Left ventricle myocardium superior (tissue), 1 donor: ENCODE results near the gene HOXD9. TPM values are rescaled to one million over a fixed set of nuclear protein-coding genes. Genes with fewer than 3 reads are reported as not detected.

Experiments
- ATAC-seq: fragments of 200-7000 bp; cut with Tn5 transposase; one replicate; pipeline ENCODE4 v1.9.1; 2020; ENCODE audit warnings: mild to moderate bottlenecking, moderate library complexity
- DNase-seq: peaks from one replicate; pipeline ENCODE4 v3.0.0-alpha.2; 2020
- intact Hi-C: fragments of 100-400 bp; cut with micrococcal nuclease; formaldehyde crosslinking; loops from one replicate; pipeline ENCODE4 v1.11.0; 2022
- long read RNA-seq: library from polyadenylated mRNA; unstranded; transcript quantifications from one replicate; pipeline ENCODE4 v2.0.0, GENCODE V29; 2021
- total RNA-seq: library from RNA; stranded (reverse); fragmentation: NEBNext Ultra II Directional; extraction: Animal tissue kit (Norgen Biotek cat#: 25700); gene quantifications from one replicate; pipeline ENCODE4 v1.2.1, GENCODE V29; 2021
- donor health status: DM: no; HTN: yes; CAD: no; lungs with severe emphysema.

Gene HOXD9
- not detected for total RNA-seq
- long read RNA-seq = 0 reads

GRCh38 chr2:176122683-176123410 lies at the start of gene HOXD9:
Gene HOXD9 (plus strand): TSS chr2:176122719. CDS start chr2:176122769, 50 bp downstream.
- ATAC-seq = peak; percentile 35
- no peak for DNase-seq
- intact Hi-C loops = no loop called here

GRCh38 chr2:176072951-176073904 lies 49.3 kb upstream of the HOXD9 start:
- intact Hi-C loops = no loop called here
- DNase-seq (no peak), ATAC-seq (no peak)

GRCh38 chr2:176074919-176075425 lies 47.5 kb upstream of the HOXD9 start:
- intact Hi-C loops = no loop called here
- no peak for DNase-seq
- no peak for ATAC-seq

- ATAC-seq (no peak), DNase-seq (no peak)
- intact Hi-C loops = no loop called here
Measured at GRCh38 chr2:176075481-176075880, 47.0 kb upstream of the HOXD9 start.

- intact Hi-C loops = no loop called here
- no peak for ATAC-seq
- DNase-seq = no peak
Measured at GRCh38 chr2:176076063-176076462, 46.5 kb upstream of the HOXD9 start.

GRCh38 chr2:176076796-176077195 lies 45.7 kb upstream of the HOXD9 start:
- DNase-seq = no peak
- ATAC-seq = no peak
- intact Hi-C loops = no loop called here

GRCh38 chr2:176078541-176079284 lies 43.8 kb upstream of the HOXD9 start:
- ATAC-seq (no peak), DNase-seq (no peak)
- intact Hi-C loops = no loop called here

- DNase-seq (no peak), ATAC-seq (no peak)
- intact Hi-C loops = no loop called here
Measured at GRCh38 chr2:176079285-176079830, 43.2 kb upstream of the HOXD9 start.

- peak; percentile 56 for DNase-seq
- peak; percentile 64 for ATAC-seq
- intact Hi-C loops = no loop called here
Measured at GRCh38 chr2:176079831-176080539, 42.5 kb upstream of the HOXD9 start.

GRCh38 chr2:176080540-176081375 lies 41.8 kb upstream of the HOXD9 start:
- no peak for ATAC-seq
- intact Hi-C loops = no loop called here
- DNase-seq = no peak

- intact Hi-C loops = no loop called here
- ATAC-seq = no peak
- DNase-seq = no peak
Measured at GRCh38 chr2:176081376-176081836, 41.1 kb upstream of the HOXD9 start.

GRCh38 chr2:176081837-176082524 lies 40.5 kb upstream of the HOXD9 start:
- DNase-seq (no peak), ATAC-seq (no peak)
- intact Hi-C loops = no loop called here

- DNase-seq (no peak), ATAC-seq (no peak)
- intact Hi-C loops = no loop called here
Measured at GRCh38 chr2:176082525-176082823, 40.0 kb upstream of the HOXD9 start.

GRCh38 chr2:176082824-176083751 lies 39.4 kb upstream of the HOXD9 start:
- ATAC-seq (no peak), DNase-seq (no peak)
- intact Hi-C loops = no loop called here

GRCh38 chr2:176083796-176084261 lies 38.7 kb upstream of the HOXD9 start, which contains the start of gene EVX2:
Gene EVX2 (minus strand): TSS chr2:176083962. CDS start chr2:176083776, 186 bp downstream.
- no peak for ATAC-seq
- DNase-seq = no peak
- intact Hi-C loops = no loop called here

- no peak for DNase-seq
- intact Hi-C loops = loop anchor here (5.0 kb wide), 1 partner anchor 402 kb away; no protein-coding TSS in a partner anchor
- ATAC-seq = no peak
Measured at GRCh38 chr2:176084611-176085119, 37.9 kb upstream of the HOXD9 start.
